Esophagus squamous epithelium (tissue), 5 donors: Measurements from ENCODE around the gene ODF4. TPM values are rescaled to one million over a fixed set of nuclear protein-coding genes. Genes with fewer than 3 reads are reported as not detected.
"Not testable (repeated sequence)": the region's sequence is repeated elsewhere in the genome, so short reads cannot be mapped to it uniquely, and the experiment has no call there.

Experiments used
- DNase-seq: peaks from one replicate; lab custom pipeline; 2025; lab: John Stamatoyannopoulos, UW
- H3K27ac ChIP-seq, 4 donors: fragments of 200-600 bp; sonication (generic); one replicate each; pipeline ENCODE4 v1.5.1; 2016 to 2019; ENCODE audit warnings: mild to moderate bottlenecking in 1 of 4
- H3K27me3 ChIP-seq, 4 donors: fragments of 200-600 bp; sonication (generic); 1 replicate in 3 of 4; 2 replicates in 1 of 4; pipeline versions ENCODE4 v1.5.1 to v1.6.0; 2017 to 2021; ENCODE audit warnings: antibody characterized with exemption in 1 of 4
- H3K36me3 ChIP-seq, 3 donors: fragments of 200-600 bp; sonication (generic); one replicate each; pipeline ENCODE4 v1.5.1; 2016 to 2019
- H3K4me1 ChIP-seq, 3 donors: fragments of 200-600 bp; sonication (generic); one replicate each; pipeline ENCODE4 v1.5.1; 2017 to 2019
- H3K4me3 ChIP-seq, 4 donors: fragments of 200-600 bp; sonication (generic); 1 replicate in 3 of 4; 2 replicates in 1 of 4; pipeline ENCODE4 v1.5.1; 2016 to 2019; ENCODE audit warnings: mild to moderate bottlenecking in 2 of 4, moderate library complexity in 1 of 4
- H3K9me3 ChIP-seq, 3 donors: fragments of 200-600 bp; sonication (generic); one replicate each; pipeline ENCODE4 v1.5.1; 2016 to 2019
- CTCF ChIP-seq, 6 experiments: fragments of 450-650 bp in 4 of 6; fragments of 200-600 bp in 2 of 6; sonication (generic) in 2 of 6; IDR thresholded peaks; one replicate each; pipeline ENCODE4 v1.5.1; 2016 to 2019; ENCODE audit warnings: antibody characterized with exemption in 6 of 6, mild to moderate bottlenecking in 4 of 6, moderate library complexity in 4 of 6
- POLR2A ChIP-seq, 4 donors: fragments of 450-650 bp; IDR thresholded peaks; one replicate each; pipeline ENCODE4 v1.6.1; 2017; ENCODE audit warnings: antibody characterized with exemption in 4 of 4, mild to moderate bottlenecking in 4 of 4, moderate library complexity in 3 of 4
- WGBS, 2 donors: methylation state at CpG; one replicate each; pipeline ENCODE4 v1.1.5; 2018; 5-methylcytosine and 5-hydroxymethylcytosine counted together
- intact Hi-C: fragments of 100-400 bp; cut with DNase I; formaldehyde crosslinking; loops from one replicate; pipeline ENCODE4 v1.15.0; 2022
- total RNA-seq, 4 donors: library from RNA; depleted of rRNA; stranded (reverse); fragments of >200 nt; gene quantifications; one replicate each; pipeline ENCODE4 v1.1.0, GENCODE V29; 2016
- donor health status: DM: yes; HTN: yes; CAD: no.

Gene ODF4
- total RNA-seq, 4 donors from 2014 or later: not detected

- intact Hi-C loops: no loop called here
- no peaks in the 10 kb centered on the region for H3K36me3 ChIP-seq
- peak overlapping the region; percentile 25 to 86 (median 81) for H3K27ac ChIP-seq
- no peaks in the 10 kb centered on the region for H3K9me3 ChIP-seq
- H3K27me3 ChIP-seq: peaks cover 0 to 21% (median 0%) of the 10 kb centered on the region in 4 donors
- no peak for DNase-seq
- H3K4me1 ChIP-seq: peaks cover 9 to 46% (median 9%) of the 10 kb centered on the region in 3 donors
- peak overlapping the region in 1 of 4 donors; percentile 14 for H3K4me3 ChIP-seq
- TF ChIP-seq POLR2A (IDR thresholded peaks at IDR 0.05) (no peak), CTCF (IDR thresholded peaks at IDR 0.05) (no peak)
- 15 to 43% methylated on average over 3 to 5 of the region's 5 CpGs for WGBS, 2 donors
Observed at GRCh38 chr17:8345951-8346665, 6.5 kb downstream of the ODF4 start.

- H3K4me3 ChIP-seq, DNase-seq, H3K27ac ChIP-seq, intact Hi-C loops, H3K36me3 ChIP-seq, H3K9me3 ChIP-seq: not testable (repeated sequence)
- no CpG with 5 or more reads among the region's 25 CpGs for WGBS, 2 donors
- Histone ChIP-seq H3K4me1 (peaks cover 9 to 46% (median 9%) of the 10 kb centered on the region in 3 donors), H3K27me3 (peaks cover 0 to 21% (median 0%) of the 10 kb centered on the region in 4 donors)
Observed at GRCh38 chr17:8347001-8347400, 7.4 kb downstream of the ODF4 start.

- TF ChIP-seq CTCF (IDR thresholded peaks at IDR 0.05): no peak
- DNase-seq: no peak
- Histone ChIP-seq H3K4me1 (peaks cover 4 to 34% (median 9%) of the 10 kb centered on the region in 3 donors), H3K27ac (no peak overlapping the region), H3K9me3 (no peaks in the 10 kb centered on the region), H3K36me3 (no peaks in the 10 kb centered on the region), H3K4me3 (no peak overlapping the region), H3K27me3 (peaks cover 0 to 21% (median 0%) of the 10 kb centered on the region in 4 donors)
- intact Hi-C loops: no loop called here
- WGBS, 2 donors: 54 to 55% methylated on average over 7 of the region's 7 CpGs
Observed at GRCh38 chr17:8350339-8350738, 10.7 kb downstream of the ODF4 start.

- no peak for TF ChIP-seq POLR2A (IDR thresholded peaks at IDR 0.05)
- TF ChIP-seq CTCF (IDR thresholded peaks at IDR 0.05): no peak
- no peak for DNase-seq
- H3K4me1 ChIP-seq: no peaks in the 10 kb centered on the region
- no peaks in the 10 kb centered on the region for H3K27me3 ChIP-seq
- H3K36me3 ChIP-seq: no peaks in the 10 kb centered on the region
- intact Hi-C loops: no loop called here
- H3K9me3 ChIP-seq: no peaks in the 10 kb centered on the region
- 70 to 74% methylated on average over 7 of the region's 7 CpGs for WGBS, 2 donors
- H3K27ac ChIP-seq: no peak overlapping the region
- no peak overlapping the region for H3K4me3 ChIP-seq
Observed at GRCh38 chr17:8353736-8354135, 14.1 kb downstream of the ODF4 start.

- H3K36me3 ChIP-seq: no peaks in the 10 kb centered on the region
- no peak overlapping the region for H3K4me3 ChIP-seq
- H3K9me3 ChIP-seq: no peaks in the 10 kb centered on the region
- no peak for DNase-seq
- intact Hi-C loops: no loop called here
- TF ChIP-seq CTCF (IDR thresholded peaks at IDR 0.05): no peak
- TF ChIP-seq POLR2A (IDR thresholded peaks at IDR 0.05): no peak
- 55 to 60% methylated on average over 8 of the region's 8 CpGs for WGBS, 2 donors
- H3K27ac ChIP-seq: no peak overlapping the region
- no peaks in the 10 kb centered on the region for H3K27me3 ChIP-seq
- no peaks in the 10 kb centered on the region for H3K4me1 ChIP-seq
Observed at GRCh38 chr17:8354236-8354635, 14.6 kb downstream of the ODF4 start.
